GM20431 (cell line): ENCODE results near the gene TMEM44.
"Not testable (repeated sequence)": the region's sequence is repeated elsewhere in the genome, so short reads cannot be mapped to it uniquely, and the experiment has no call there.

ENCODE experiments used
- in situ Hi-C: fragments of 300-500 bp; cut with MseI, MboI; formaldehyde crosslinking; loops from one replicate; pipeline ENCODE4 v1.15.0; 2020; ENCODE audit warnings: low sequenced_read_pairs; ENCODE audit not compliant: unreplicated experiment

TMEM44 gene

GRCh38 chr3:194657439-194657838 is 24.2 kb upstream of the TMEM44 start:
- in situ Hi-C loops, result loop anchor here (25.0 kb wide), 1 partner anchor 880 kb away; the partner anchor contains the start of gene PPP1R2

GRCh38 chr3:194654443-194654842 is 21.2 kb upstream of the TMEM44 start:
- in situ Hi-C loops, result loop anchor here (25.0 kb wide), 1 partner anchor 883 kb away; the partner anchor contains the start of gene PPP1R2

GRCh38 chr3:194647747-194648146 is 14.5 kb upstream of the TMEM44 start:
- in situ Hi-C loops, result no loop called here

DNA sequence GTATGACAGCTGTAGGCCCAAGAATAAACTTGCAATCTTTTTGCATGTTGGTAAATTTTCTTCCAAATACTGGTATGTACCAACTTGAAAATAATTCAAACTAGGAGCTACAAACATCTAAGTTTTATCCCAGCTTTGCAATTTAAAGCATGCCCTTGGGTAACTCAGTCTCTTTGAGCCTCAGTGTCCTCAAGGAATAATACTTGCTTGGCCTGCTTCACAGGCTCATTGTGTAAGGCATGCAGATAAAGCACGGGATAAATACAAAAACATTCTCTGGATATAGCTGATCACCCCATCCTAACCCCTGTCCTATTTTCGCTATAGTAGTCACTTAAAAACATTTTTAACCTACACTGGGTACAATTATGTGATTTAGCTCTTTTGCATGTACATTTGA is 9.6 kb upstream of the TMEM44 start:
- in situ Hi-C loops, result no loop called here

GRCh38 chr3:194640829-194641228 is 7.6 kb upstream of the TMEM44 start:
- in situ Hi-C loops, result no loop called here

DNA sequence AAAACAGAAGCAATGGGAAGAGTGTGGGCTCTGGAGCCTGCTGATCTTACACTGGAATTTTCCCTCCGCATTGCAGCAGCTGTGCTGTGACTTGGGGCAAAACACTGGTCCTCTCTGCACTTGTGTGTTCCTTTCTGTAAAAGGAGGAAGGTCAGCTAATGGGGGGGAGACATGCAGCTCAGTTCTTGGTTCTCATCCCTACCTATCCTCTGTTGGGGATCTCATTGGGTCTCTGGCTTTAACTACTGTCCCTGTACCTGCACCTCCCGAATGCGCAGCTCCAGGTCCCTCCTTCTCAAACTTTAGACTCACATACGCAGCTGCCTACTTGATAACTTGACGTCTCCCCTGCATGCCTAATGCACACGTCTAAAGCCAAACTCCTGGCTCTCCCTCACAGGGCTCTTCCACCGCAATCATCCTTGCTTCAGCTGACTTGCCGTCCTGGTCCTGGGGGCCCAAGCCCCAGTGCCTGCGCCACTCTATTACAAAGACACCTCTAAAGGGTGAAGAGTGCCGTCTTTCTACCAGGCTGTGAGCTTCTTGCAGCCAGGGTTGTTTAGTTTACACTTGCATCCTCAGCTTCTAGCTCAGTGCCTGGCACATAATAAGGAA is 5.9 kb upstream of the TMEM44 start:
- in situ Hi-C loops, result no loop called here

- in situ Hi-C loops, result no loop called here
Measured at GRCh38 chr3:194637541-194638400, 4.6 kb upstream of the TMEM44 start.

- in situ Hi-C loops, result no loop called here
Measured at GRCh38 chr3:194637066-194637465, 3.8 kb upstream of the TMEM44 start.

DNA sequence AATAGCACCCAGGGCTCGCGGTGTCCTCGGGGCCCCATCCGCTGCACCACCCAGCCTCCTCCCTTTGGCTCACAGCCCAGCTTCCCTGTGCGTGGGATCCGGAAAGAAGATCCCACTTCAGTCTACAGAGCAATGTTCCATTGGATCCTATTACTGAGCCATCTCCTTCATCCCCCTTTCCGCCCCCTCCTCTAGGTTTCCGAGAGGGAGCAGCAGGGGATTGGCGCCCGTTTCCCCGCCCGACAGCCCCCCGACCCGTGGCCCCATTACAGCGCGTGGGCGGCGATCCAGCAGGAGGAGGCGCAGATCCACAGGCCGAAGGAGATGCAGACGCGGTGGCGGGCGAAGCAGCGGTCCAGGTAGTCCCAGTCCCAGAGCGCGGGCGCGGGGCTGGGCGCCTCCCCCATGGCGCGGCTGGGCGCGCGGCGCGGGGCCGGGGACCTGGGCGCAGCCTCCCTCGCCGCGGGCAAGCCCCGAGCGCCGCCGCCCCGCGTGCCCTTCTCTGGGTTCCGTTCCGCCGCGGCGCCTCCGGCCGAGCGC is 340 bp downstream of the TMEM44 start:
- in situ Hi-C loops, result no loop called here

GRCh38 chr3:194632226-194632808 is 902 bp downstream of the TMEM44 start:
- in situ Hi-C loops, result no loop called here

DNA sequence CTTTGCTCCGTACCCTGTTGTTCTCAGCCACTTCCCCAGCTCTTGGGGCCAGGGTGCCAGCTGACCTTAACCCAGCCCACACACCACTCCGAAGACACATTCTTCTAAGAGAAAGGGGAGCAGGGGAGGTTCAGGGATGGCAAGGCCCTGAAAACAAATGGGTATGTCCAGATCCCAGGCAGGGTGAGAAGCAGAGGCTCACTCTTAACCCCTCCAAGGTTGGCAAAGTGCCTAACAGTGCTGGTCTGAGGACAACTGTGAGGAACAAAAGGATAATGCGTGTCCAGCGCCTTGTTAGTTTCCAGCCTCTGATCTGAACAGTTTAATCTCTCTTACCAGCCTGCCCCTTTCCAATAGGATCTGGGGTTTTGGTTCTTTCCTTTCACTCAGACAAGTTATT is 1.5 kb downstream of the TMEM44 start:
- in situ Hi-C loops, result no loop called here

- in situ Hi-C loops, result not testable (repeated sequence)
Measured at GRCh38 chr3:194630681-194631080, 2.5 kb downstream of the TMEM44 start.

GRCh38 chr3:194624956-194625355 is 8.3 kb downstream of the TMEM44 start:
- in situ Hi-C loops, result no loop called here

DNA sequence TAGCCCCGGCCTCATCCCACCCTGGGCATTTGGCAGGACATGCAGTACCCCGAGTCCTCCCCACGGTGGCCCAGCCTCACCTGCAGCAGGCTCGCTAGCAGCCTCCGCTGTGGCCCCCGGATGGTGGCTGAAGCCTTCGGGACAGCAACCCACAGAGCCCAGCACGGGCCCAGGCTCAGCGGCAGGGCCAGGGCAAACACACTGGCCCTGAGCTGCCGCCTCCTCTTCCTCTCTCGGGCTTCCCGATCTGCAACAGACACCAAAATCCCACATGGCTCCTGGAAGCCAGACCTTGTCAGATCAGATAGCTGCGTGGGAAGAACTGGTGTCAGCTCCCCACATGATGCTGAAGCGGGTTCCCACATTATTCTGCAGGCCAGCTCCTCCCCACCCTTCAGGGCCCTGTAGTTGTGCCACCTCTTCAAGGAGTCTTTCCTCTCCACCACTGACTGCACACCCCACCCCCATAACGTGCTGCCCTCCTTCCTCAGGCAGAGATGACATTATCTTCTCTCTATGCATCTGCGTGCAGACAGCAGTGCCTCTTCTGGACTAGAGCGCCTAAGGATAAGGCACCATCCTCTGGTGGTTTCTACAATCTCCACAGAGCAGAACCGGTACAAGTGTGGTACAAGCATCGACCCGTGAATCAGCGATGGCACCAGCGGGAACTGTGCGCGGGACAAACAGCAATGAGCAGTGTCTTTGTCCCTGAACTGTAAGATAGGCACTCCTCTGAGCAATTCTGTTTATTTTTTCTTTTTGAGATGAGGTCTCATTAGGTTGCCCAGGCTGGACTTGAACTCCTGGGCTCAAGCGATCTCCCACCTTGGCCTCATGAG is 9.5 kb downstream of the TMEM44 start:
- in situ Hi-C loops, result no loop called here

GRCh38 chr3:194622621-194623340 is 10.4 kb downstream of the TMEM44 start:
- in situ Hi-C loops, result no loop called here

DNA sequence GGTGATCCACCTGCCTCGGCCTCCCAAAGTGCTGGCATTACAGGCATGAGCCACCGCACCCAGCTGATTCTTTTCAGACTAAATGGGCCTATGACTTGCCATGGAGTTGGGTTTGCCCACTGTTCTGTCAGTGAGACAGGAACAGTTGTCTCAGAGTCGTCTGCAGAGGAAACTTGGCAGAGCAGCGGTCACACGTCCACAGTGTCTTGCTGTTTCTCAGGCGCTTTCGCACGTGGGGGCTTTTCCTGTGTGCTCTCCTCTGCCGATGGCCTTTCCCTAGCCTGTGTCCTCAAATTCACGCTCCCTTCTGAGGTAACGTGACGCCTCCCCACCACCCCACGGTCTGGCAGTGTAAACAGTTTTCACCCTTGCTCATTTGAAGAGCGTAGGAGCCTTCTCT is 11.3 kb downstream of the TMEM44 start:
- in situ Hi-C loops, result no loop called here

DNA sequence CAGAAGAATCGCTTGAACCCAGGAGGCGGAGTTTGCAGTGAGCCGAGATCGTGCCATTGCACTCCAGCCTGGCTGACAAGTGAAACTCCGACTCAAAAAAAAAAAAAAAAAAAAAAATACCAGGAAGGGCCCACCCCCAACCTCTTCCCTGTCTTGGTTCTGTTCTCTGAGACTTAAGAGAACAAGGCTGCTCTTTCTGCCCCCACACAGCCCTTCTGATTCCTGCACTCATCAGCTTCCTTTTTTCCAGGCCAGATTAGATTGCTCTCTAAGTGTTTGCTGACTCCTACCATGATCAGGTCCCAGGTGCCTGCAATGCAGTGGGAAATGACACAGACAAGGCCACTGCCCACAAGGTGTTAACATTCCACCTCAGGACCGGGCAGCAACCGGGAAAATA is 13.0 kb downstream of the TMEM44 start:
- in situ Hi-C loops, result no loop called here

DNA sequence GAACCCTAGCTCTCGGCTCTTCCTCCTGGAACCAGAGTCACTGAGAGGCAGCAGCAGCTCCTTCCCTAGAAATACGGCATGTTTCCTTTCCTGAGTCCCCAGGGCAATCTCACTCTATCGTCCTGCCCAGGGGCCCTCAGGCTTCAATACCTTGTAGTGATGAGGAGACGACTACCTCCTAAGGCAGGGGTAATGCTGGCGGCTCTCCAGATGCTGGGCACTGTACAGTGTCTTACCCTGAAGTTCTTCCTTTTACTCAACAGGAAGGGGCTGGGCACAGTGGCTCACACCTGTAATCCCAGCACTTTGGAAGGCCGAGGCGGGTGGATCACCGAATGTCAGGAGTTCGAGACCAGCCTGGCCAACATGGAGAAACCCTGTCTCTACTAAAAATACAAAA is 13.5 kb downstream of the TMEM44 start:
- in situ Hi-C loops, result no loop called here

- in situ Hi-C loops, result no loop called here
Measured at GRCh38 chr3:194618858-194619608, 14.2 kb downstream of the TMEM44 start.
